Smooth muscle cell (in vitro differentiated cells): ENCODE data around the gene PTPN3. TPM values are rescaled to one million over a fixed set of nuclear protein-coding genes. Genes with fewer than 3 reads are reported as not detected.

Experiments
- DNase-seq: peaks from one replicate; lab custom pipeline; 2025; ENCODE audit not compliant: unreplicated experiment; lab: John Stamatoyannopoulos, UW
- H2AFZ ChIP-seq: fragments of 200-600 bp; sonication (generic); 2 replicates; pipeline ENCODE4 v1.6.0; 2016; ENCODE audit warnings: antibody characterized with exemption, low read depth, mild to moderate bottlenecking
- H3F3A ChIP-seq: fragments of 200-600 bp; sonication (generic); 2 replicates; pipeline ENCODE4 v1.6.0; 2017; ENCODE audit warnings: antibody characterized with exemption, low read depth
- H3K27ac ChIP-seq: fragments of 200-600 bp; sonication (generic); 2 replicates; pipeline ENCODE4 v1.5.1; 2016; ENCODE audit warnings: low read depth, mild to moderate bottlenecking
- H3K27me3 ChIP-seq: fragments of 200-600 bp; sonication (generic); 2 replicates; pipeline ENCODE4 v1.6.1; 2016; ENCODE audit warnings: low read depth, mild to moderate bottlenecking
- H3K36me3 ChIP-seq: fragments of 200-600 bp; sonication (generic); 2 replicates; pipeline ENCODE4 v1.5.1; 2016; ENCODE audit warnings: low read depth
- H3K4me1 ChIP-seq: fragments of 200-600 bp; sonication (generic); 2 replicates; pipeline ENCODE4 v1.5.1; 2016; ENCODE audit warnings: low read depth
- H3K4me2 ChIP-seq: fragments of 200-600 bp; sonication (generic); 2 replicates; pipeline ENCODE4 v1.6.0; 2016; ENCODE audit warnings: mild to moderate bottlenecking
- H3K4me3 ChIP-seq: fragments of 200-600 bp; sonication (generic); 2 replicates; pipeline ENCODE4 v1.5.1; 2016; ENCODE audit warnings: mild to moderate bottlenecking
- H3K79me2 ChIP-seq: fragments of 200-600 bp; sonication (generic); 2 replicates; pipeline ENCODE4 v1.6.0; 2016; ENCODE audit warnings: low read depth, mild to moderate bottlenecking
- H3K9ac ChIP-seq: fragments of 200-600 bp; sonication (generic); 2 replicates; pipeline ENCODE4 v1.6.0; 2016; ENCODE audit warnings: low read depth
- H3K9me3 ChIP-seq: fragments of 200-600 bp; sonication (generic); replicated peaks from 2 replicates; pipeline ENCODE4 v1.5.1; 2016; ENCODE audit warnings: low read depth
- H4K20me1 ChIP-seq: fragments of 200-600 bp; sonication (generic); 2 replicates; pipeline ENCODE4 v1.6.0; 2016; ENCODE audit warnings: low read depth
- WGBS: methylation state at CpG from one replicate; pipeline ENCODE4 v1.1.7; 2016; ENCODE audit warnings: low lambda C conversion rate; 5-methylcytosine and 5-hydroxymethylcytosine counted together
- polyA plus RNA-seq: library from polyadenylated mRNA; unstranded; fragments of >200 nt; fragmentation: Nextera tagmentation; extraction: Ambion mirVana; gene quantifications from 2 replicates; pipeline ENCODE4 v1.2.1, GENCODE V29; 2016
- total RNA-seq: library from RNA; depleted of rRNA; stranded (reverse); fragments of >200 nt; gene quantifications from 2 replicates; pipeline ENCODE4 v1.2.3, GENCODE V29; 2014
- TF ChIP-seq, protein P1 (sequence below): fragments of 200-600 bp; sonication (generic); IDR thresholded peaks from 2 replicates; pipeline ENCODE4 v1.5.1; 2017; ENCODE audit warnings: borderline replicate concordance, mild to moderate bottlenecking, antibody characterized with exemption; ENCODE audit not compliant: insufficient read depth, poor library complexity, severe bottlenecking

PTPN3 gene
- total and polyA plus RNA-seq, 2 experiments from 2014 or later = 2.2 to 5.5 TPM

DNA sequence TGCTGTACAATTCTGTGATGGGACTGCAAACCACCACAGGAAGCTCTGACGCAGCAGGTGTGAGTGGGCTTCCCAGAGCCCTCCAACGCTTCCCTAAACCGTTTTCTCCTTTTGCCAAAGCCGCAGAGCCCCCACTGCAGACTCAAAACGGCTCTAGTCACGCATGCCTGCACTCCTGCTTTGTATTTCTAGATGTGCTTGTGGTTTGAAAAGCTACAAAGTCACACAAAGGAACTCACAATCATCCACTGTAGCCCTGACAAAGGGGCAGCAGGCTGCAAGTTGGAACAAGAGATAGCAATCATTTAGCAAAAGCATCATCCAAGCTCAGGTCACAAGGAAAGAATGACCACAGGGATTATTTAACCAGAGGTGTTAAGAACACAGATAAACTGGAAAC is 79.3 kb downstream of the PTPN3 start:
- H3K9ac ChIP-seq = no peak overlapping the region
- H3K4me2 ChIP-seq = no peak overlapping the region
- no peak overlapping the region for H3K27ac ChIP-seq
- no peaks in the 10 kb centered on the region for H3K9me3 ChIP-seq
- H3K36me3 ChIP-seq = no peaks in the 10 kb centered on the region
- TF ChIP-seq, protein P1, sequence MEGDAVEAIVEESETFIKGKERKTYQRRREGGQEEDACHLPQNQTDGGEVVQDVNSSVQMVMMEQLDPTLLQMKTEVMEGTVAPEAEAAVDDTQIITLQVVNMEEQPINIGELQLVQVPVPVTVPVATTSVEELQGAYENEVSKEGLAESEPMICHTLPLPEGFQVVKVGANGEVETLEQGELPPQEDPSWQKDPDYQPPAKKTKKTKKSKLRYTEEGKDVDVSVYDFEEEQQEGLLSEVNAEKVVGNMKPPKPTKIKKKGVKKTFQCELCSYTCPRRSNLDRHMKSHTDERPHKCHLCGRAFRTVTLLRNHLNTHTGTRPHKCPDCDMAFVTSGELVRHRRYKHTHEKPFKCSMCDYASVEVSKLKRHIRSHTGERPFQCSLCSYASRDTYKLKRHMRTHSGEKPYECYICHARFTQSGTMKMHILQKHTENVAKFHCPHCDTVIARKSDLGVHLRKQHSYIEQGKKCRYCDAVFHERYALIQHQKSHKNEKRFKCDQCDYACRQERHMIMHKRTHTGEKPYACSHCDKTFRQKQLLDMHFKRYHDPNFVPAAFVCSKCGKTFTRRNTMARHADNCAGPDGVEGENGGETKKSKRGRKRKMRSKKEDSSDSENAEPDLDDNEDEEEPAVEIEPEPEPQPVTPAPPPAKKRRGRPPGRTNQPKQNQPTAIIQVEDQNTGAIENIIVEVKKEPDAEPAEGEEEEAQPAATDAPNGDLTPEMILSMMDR = no peak
- H3K79me2 ChIP-seq = no peaks in the 10 kb centered on the region
- H4K20me1 ChIP-seq = no peaks in the 10 kb centered on the region
- no peak overlapping the region for H3K4me3 ChIP-seq
- no peaks in the 10 kb centered on the region for H3K27me3 ChIP-seq
- WGBS = 89% methylated on average over 6 of the region's 6 CpGs
- DNase-seq = no peak
- peaks cover 20% of the 10 kb centered on the region for H3K4me1 ChIP-seq
- H2AFZ ChIP-seq = no peak overlapping the region
- no peaks in the 10 kb centered on the region for H3F3A ChIP-seq

DNA sequence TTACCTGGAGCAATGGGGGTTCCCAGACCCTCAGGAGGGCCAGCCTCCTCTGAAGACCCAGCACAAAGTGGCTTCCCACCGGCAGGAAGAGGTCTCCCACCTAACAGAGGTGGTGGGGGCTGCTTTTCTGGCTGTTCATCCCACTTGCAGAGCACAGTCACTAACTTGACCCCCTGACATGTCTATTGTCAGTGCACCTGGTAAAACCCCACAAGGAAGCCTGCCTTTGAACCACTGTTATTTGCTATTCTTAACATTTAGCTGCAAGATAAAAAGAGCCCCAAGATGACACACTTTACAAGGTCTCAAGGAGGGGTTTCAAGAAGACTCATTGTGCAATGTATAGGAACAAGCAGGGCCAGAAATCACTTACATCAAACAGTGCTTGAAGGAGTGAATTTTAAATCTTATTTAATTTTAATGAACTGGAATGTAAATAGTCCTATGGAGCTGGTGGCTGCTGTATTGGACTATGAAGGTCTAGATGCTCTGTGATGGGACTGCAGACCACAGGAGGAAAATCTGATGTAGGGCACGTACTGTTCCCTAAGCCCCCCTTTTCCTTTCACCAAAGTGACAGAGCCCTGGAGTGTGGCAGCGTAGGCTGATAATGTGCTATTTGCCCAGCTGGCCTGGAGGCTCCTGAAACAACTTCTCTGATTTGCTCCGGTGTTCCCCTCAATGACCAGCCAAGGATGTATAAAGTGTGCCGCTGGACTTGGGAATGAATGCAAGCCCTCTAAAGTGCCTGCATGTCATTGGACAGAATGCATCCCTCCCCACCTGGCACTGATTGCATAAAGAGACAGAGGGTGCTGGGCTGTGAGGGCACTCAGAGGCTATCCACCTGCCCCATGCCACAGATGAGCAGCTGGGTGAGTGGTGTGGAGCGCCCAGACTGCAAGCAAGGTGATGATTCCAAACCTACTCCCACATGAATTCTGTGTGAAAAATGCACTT is 80.2 kb downstream of the PTPN3 start:
- Histone ChIP-seq H4K20me1 (no peaks in the 10 kb centered on the region), H3K9me3 (no peaks in the 10 kb centered on the region), H2AFZ (no peak overlapping the region), H3K9ac (no peak overlapping the region), H3K4me1 (peaks cover 20% of the 10 kb centered on the region), H3K36me3 (no peaks in the 10 kb centered on the region), H3K79me2 (no peaks in the 10 kb centered on the region), H3K27me3 (no peaks in the 10 kb centered on the region), H3K27ac (no peak overlapping the region), H3K4me2 (no peak overlapping the region), H3K4me3 (no peak overlapping the region), H3F3A (no peaks in the 10 kb centered on the region)
- DNase-seq = no peak
- WGBS = 96% methylated on average over 6 of the region's 6 CpGs
- TF ChIP-seq, protein P1 = no peak

- Histone ChIP-seq H4K20me1 (no peaks in the 10 kb centered on the region), H3K27ac (no peak overlapping the region), H3K79me2 (no peaks in the 10 kb centered on the region), H3F3A (no peaks in the 10 kb centered on the region), H3K9me3 (no peaks in the 10 kb centered on the region), H2AFZ (no peak overlapping the region), H3K9ac (no peak overlapping the region), H3K4me3 (no peak overlapping the region), H3K4me1 (peaks cover 20% of the 10 kb centered on the region), H3K36me3 (no peaks in the 10 kb centered on the region), H3K27me3 (no peaks in the 10 kb centered on the region), H3K4me2 (no peak overlapping the region)
- TF ChIP-seq, protein P1 = no peak
- 92% methylated on average over 8 of the region's 8 CpGs for WGBS
- no peak for DNase-seq
Measured at GRCh38 chr9:109417054-109417453, 81.1 kb downstream of the PTPN3 start.
